SU-DHL-6 (cell line): ENCODE data around the gene SPIN2A.

Source experiments
- CTCF ChIP-seq: fragments of 200-600 bp; sonication (generic); IDR thresholded peaks from one replicate; pipeline ENCODE4 v1.5.1; 2017; ENCODE audit warnings: antibody characterized with exemption, mild to moderate bottlenecking, low read length, moderate library complexity; ENCODE audit not compliant: insufficient read depth, poor library complexity, severe bottlenecking
- EZH2phosphoT487 ChIP-seq: fragments of 200-600 bp; sonication (generic), shearing (Covaris generic); conservative IDR thresholded peaks from 2 replicates; pipeline ENCODE4 v1.6.1; 2018; ENCODE audit warnings: mild to moderate bottlenecking, antibody characterized with exemption, low read length, moderate library complexity, mixed read lengths

GRCh38 chrX:57172544-57172943 is 35.3 kb upstream of the SPIN2A start:
- TF ChIP-seq CTCF = no peak
- no peak for TF ChIP-seq EZH2phosphoT487
